Measurements from ENCODE around the gene OR6P1.

- TF ChIP-seq POLR2A (IDR thresholded peaks at IDR 0.05; ENCODE audit: extremely low read depth, insufficient read length): no peak
- no peak for TF ChIP-seq CTCF (IDR thresholded peaks at IDR 0.05; ENCODE audit: low read depth, low read length)
- no peak for TF ChIP-seq MAX (IDR thresholded peaks at IDR 0.05; ENCODE audit: low read depth, low read length)
- TF ChIP-seq MYC (IDR thresholded peaks at IDR 0.05; ENCODE audit: low read depth, low read length): no peak
These were observed 10.7 kb downstream of the OR6P1 start for GRCh38 chr1:158559696-158560095.

All from NB4 (cell line).